Prostate gland (tissue), 2 donors: ENCODE measurements around the gene DICER1.

Experiments
- POLR2AphosphoS5 ChIP-seq: sonication (generic); formaldehyde crosslinking; IDR thresholded peaks from one replicate; pipeline ENCODE4 v1.6.1; 2017; ENCODE audit warnings: antibody characterized with exemption
- TF ChIP-seq, protein P1 (sequence below), 4 experiments: fragments of 200-600 bp in 2 of 4; fragments of 450-650 bp in 2 of 4; sonication (generic) in 2 of 4; IDR thresholded peaks; 1 replicate in 3 of 4; 2 replicates in 1 of 4; pipeline ENCODE4 v1.5.1; 2016 to 2019; ENCODE audit warnings: antibody characterized with exemption in 4 of 4, mild to moderate bottlenecking in 2 of 4, moderate library complexity in 2 of 4

GRCh38 chr14:95137164-95137803, 20.0 kb downstream of the DICER1 start:
- TF ChIP-seq, protein P1, sequence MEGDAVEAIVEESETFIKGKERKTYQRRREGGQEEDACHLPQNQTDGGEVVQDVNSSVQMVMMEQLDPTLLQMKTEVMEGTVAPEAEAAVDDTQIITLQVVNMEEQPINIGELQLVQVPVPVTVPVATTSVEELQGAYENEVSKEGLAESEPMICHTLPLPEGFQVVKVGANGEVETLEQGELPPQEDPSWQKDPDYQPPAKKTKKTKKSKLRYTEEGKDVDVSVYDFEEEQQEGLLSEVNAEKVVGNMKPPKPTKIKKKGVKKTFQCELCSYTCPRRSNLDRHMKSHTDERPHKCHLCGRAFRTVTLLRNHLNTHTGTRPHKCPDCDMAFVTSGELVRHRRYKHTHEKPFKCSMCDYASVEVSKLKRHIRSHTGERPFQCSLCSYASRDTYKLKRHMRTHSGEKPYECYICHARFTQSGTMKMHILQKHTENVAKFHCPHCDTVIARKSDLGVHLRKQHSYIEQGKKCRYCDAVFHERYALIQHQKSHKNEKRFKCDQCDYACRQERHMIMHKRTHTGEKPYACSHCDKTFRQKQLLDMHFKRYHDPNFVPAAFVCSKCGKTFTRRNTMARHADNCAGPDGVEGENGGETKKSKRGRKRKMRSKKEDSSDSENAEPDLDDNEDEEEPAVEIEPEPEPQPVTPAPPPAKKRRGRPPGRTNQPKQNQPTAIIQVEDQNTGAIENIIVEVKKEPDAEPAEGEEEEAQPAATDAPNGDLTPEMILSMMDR (IDR thresholded peaks at IDR 0.05), result no peak
- no peak for TF ChIP-seq POLR2AphosphoS5
